Activated naive CD8-positive, alpha-beta T cell (primary cell): ENCODE data around the gene PRM1.
A peak's percentile ranks its signal among the peaks of the same experiment; 100 is the strongest.

Experiments used
- H3K27ac Mint-ChIP-seq: one replicate; pipeline ENCODE4 v1.8.0; 2021; ENCODE audit warnings: mixed read lengths
- H3K27me3 Mint-ChIP-seq: one replicate; pipeline ENCODE4 v1.8.0; 2021; ENCODE audit warnings: mixed read lengths
- H3K36me3 Mint-ChIP-seq: one replicate; pipeline ENCODE4 v1.8.0; 2021; ENCODE audit warnings: mixed read lengths
- H3K4me1 Mint-ChIP-seq: one replicate; pipeline ENCODE4 v1.8.0; 2021; ENCODE audit warnings: low read depth, mixed read lengths
- H3K4me3 Mint-ChIP-seq: one replicate; pipeline ENCODE4 v1.8.0; 2021; ENCODE audit warnings: mild to moderate bottlenecking, mixed read lengths
- H3K9me3 Mint-ChIP-seq: one replicate; pipeline ENCODE4 v1.8.0; 2021; ENCODE audit warnings: low read depth, mixed read lengths

The PRM1 gene

GRCh38 chr16:11274964-11275363, 6.2 kb downstream of the PRM1 start:
- Mint-ChIP-seq H3K9me3 (no peaks in the 10 kb centered on the region), H3K36me3 (no peaks in the 10 kb centered on the region), H3K4me3 (no peak overlapping the region), H3K27me3 (no peaks in the 10 kb centered on the region), H3K4me1 (no peaks in the 10 kb centered on the region), H3K27ac (no peak overlapping the region)

DNA sequence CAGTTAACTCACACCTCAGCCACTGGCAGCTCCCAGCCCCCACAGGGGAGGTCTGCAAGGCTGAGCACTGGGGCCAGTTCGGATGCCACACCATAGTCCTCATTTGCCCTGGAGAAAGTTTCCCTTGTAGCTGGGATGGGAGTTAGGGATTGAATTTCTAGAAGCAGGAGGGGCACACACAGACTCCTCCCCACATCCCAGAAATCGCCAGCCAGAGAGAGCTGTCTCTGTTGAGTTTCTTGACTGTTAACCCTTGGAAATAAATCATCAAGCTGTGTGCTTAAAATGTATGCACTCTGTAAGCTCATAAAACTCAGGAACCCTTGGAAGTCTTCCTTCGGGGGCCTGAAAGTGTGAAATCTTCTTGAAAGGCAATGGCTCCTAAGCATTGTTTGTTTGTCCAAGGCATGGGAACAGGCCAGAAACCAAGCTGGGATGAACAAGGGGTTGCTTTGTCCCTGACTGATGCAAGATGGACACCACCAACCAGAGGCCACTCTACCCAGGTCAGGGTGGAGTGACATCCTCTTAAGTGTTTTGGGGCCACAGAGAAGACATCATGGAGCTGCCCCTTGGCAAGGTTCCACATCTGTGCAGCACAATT, 7.3 kb downstream of the PRM1 start:
- no peaks in the 10 kb centered on the region for H3K9me3 Mint-ChIP-seq
- H3K4me3 Mint-ChIP-seq, result no peak overlapping the region
- no peak overlapping the region for H3K27ac Mint-ChIP-seq
- no peaks in the 10 kb centered on the region for H3K36me3 Mint-ChIP-seq
- H3K27me3 Mint-ChIP-seq, result no peaks in the 10 kb centered on the region
- H3K4me1 Mint-ChIP-seq, result no peaks in the 10 kb centered on the region

DNA sequence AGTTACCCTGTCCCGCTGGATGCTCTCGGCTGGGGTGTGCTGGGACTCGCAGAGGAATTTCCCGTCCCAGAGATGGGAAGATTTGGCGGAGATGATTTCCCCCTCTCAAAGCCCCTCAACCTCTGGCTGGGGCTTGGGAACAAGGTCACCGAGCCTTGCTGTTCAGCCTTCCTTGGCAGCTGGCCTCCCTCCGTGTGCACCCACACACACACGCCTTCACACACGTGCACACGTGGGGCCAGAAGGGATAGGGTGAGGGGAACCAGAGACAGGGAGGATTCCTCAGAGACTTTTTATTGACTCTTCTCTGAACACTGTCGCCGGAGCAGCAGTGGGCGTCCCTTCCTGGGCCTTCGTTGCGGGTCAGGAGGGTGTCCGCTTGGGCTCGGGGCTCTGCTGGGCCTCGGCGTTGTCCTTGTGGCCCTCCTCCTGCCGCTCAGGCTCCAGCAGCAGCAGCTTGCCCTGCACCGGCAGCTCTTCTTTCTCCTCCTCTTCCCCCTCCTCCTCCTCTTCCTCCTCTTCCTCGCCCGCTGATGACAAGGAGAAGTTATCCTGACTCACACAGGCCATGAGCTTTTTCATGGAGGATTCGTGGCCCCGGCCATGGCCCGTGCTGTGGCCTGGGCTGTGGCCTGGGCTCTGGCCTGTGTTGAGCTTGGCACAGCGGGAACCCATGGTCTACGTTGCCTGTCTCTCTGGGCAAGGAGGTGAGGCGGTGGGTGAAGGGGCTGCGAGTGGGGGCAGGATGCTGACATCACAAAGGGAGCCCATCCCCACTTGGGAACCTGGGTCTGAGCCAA, 8.0 kb downstream of the PRM1 start, which contains the start of gene PRM3:
Gene PRM3 (minus strand): TSS at position 709 of the 800 bp plus-strand sequence. CDS start 34 bp downstream, at position 675.
- no peak within 1 kb of the TSS for H3K27ac Mint-ChIP-seq
- H3K36me3 Mint-ChIP-seq, result no peaks in the 10 kb centered on the region
- no peaks in the 10 kb centered on the region for H3K4me1 Mint-ChIP-seq
- H3K27me3 Mint-ChIP-seq, result no peaks in the 10 kb centered on the region
- no peak within 1 kb of the TSS for H3K4me3 Mint-ChIP-seq
- H3K9me3 Mint-ChIP-seq, result no peaks in the 10 kb centered on the region

GRCh38 chr16:11272484-11272883, 8.6 kb downstream of the PRM1 start:
- no peak overlapping the region for H3K27ac Mint-ChIP-seq
- H3K9me3 Mint-ChIP-seq, result no peaks in the 10 kb centered on the region
- no peaks in the 10 kb centered on the region for H3K36me3 Mint-ChIP-seq
- H3K4me3 Mint-ChIP-seq, result no peak overlapping the region
- H3K27me3 Mint-ChIP-seq, result no peaks in the 10 kb centered on the region
- H3K4me1 Mint-ChIP-seq, result no peaks in the 10 kb centered on the region

DNA sequence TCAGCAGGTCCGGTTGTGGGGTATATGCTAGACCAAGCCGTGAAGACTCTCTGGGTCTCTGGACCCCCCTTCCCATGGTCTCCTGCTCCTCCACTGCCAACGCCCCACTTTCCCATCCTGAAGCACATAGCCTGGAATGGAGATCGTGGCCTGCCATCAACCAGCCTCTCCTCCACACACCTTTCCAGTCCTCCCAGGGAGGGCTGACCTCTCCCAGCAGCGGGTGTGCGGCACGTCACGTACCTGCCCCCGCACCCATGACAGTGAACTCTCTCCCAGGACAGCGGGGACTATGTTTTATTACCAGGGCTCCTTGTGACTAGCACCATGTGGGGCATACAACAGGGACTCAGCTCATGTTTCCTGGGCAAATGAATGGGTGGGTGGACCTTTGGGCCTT, 9.5 kb downstream of the PRM1 start:
- no peak overlapping the region for H3K27ac Mint-ChIP-seq
- H3K27me3 Mint-ChIP-seq, result no peaks in the 10 kb centered on the region
- no peaks in the 10 kb centered on the region for H3K4me1 Mint-ChIP-seq
- H3K36me3 Mint-ChIP-seq, result no peaks in the 10 kb centered on the region
- no peak overlapping the region for H3K4me3 Mint-ChIP-seq
- no peaks in the 10 kb centered on the region for H3K9me3 Mint-ChIP-seq

DNA sequence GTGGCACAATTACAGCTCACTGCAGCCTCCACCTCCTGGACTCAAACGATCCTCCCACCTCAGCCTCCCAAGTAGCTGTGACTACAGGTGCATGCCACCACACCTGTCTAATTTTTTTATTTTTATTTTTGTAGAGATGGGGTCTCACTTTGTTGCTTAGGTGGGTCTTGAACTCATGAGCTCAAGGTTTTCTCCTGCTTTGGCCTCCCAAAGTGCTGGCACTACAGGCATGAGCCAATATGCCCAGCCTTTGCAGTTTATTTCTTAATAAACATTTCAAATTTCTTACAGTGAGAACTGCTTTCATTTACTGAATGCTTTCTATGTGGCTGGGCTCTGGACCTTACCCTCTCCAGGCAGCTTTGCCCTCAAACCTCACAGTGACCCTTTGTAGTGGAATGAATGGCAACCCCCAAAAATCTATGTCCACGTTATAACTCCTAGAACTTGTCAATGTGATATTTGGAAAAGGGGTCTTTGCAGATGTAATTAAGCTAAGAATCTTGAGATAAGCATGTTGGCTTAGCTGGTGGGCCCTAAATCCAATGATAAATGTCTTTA, 10.4 kb downstream of the PRM1 start:
- no peak overlapping the region for H3K27ac Mint-ChIP-seq
- no peaks in the 10 kb centered on the region for H3K27me3 Mint-ChIP-seq
- H3K9me3 Mint-ChIP-seq, result no peaks in the 10 kb centered on the region
- no peaks in the 10 kb centered on the region for H3K36me3 Mint-ChIP-seq
- no peak overlapping the region for H3K4me3 Mint-ChIP-seq
- no peaks in the 10 kb centered on the region for H3K4me1 Mint-ChIP-seq

DNA sequence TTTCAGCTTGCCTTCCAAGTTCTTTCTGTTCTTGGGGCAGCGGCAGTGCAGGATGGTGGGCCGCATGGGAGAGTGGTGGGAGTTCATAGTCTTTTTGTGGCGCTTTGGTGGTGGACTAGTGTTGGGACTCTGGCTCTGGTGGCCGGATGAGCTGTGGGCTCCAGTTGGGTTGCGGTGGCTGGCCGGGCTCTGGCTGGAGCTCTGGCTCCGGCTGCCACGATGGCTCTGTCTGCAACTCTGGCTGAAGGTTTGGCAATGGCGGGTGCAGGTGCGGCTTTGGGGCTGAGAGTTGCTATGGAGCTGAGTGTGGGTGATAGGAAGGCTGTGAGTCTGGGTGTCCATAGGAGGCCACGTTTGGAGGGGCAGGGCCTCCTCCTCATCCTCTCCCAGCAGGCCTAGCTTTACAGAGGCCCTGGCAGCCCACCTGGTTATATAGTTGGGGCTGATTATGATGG, 12.2 kb downstream of the PRM1 start, which contains the start of gene TNP2:
Gene TNP2 (minus strand): TSS at position 405 of the 455 bp plus-strand sequence. CDS start 63 bp downstream, at position 342.
- no peak within 1 kb of the TSS for H3K27ac Mint-ChIP-seq

GRCh38 chr16:11265124-11265523, 16.0 kb downstream of the PRM1 start:
- H3K4me3 Mint-ChIP-seq, result no peak overlapping the region
- no peaks in the 10 kb centered on the region for H3K27me3 Mint-ChIP-seq
- H3K9me3 Mint-ChIP-seq, result no peaks in the 10 kb centered on the region
- no peaks in the 10 kb centered on the region for H3K36me3 Mint-ChIP-seq
- no peak overlapping the region for H3K27ac Mint-ChIP-seq
- H3K4me1 Mint-ChIP-seq, result peaks cover 31% of the 10 kb centered on the region

More for the DNA sequence above, 12.2 kb downstream of the PRM1 start, which contains the start of gene TNP2:
- Mint-ChIP-seq H3K4me3 (no peak within 1 kb of the TSS), H3K4me1 (peaks cover 11% of the 10 kb centered on the region), H3K9me3 (no peaks in the 10 kb centered on the region), H3K27me3 (no peaks in the 10 kb centered on the region), H3K36me3 (no peaks in the 10 kb centered on the region)

GRCh38 chr16:11264155-11264832, 16.8 kb downstream of the PRM1 start:
- Mint-ChIP-seq H3K27me3 (no peaks in the 10 kb centered on the region), H3K4me1 (peaks cover 37% of the 10 kb centered on the region), H3K27ac (peak overlapping the region; percentile 92)

GRCh38 chr16:11263737-11264136, 17.4 kb downstream of the PRM1 start:
- peak overlapping the region; percentile 38 for H3K4me3 Mint-ChIP-seq
- no peaks in the 10 kb centered on the region for H3K36me3 Mint-ChIP-seq
- peak overlapping the region; percentile 92 for H3K27ac Mint-ChIP-seq
- H3K4me1 Mint-ChIP-seq, result peaks cover 43% of the 10 kb centered on the region
- no peaks in the 10 kb centered on the region for H3K27me3 Mint-ChIP-seq
- H3K9me3 Mint-ChIP-seq, result no peaks in the 10 kb centered on the region

More at GRCh38 chr16:11264155-11264832, 16.8 kb downstream of the PRM1 start:
- no peaks in the 10 kb centered on the region for H3K36me3 Mint-ChIP-seq
- H3K9me3 Mint-ChIP-seq, result no peaks in the 10 kb centered on the region
- H3K4me3 Mint-ChIP-seq, result peak overlapping the region; percentile 38

DNA sequence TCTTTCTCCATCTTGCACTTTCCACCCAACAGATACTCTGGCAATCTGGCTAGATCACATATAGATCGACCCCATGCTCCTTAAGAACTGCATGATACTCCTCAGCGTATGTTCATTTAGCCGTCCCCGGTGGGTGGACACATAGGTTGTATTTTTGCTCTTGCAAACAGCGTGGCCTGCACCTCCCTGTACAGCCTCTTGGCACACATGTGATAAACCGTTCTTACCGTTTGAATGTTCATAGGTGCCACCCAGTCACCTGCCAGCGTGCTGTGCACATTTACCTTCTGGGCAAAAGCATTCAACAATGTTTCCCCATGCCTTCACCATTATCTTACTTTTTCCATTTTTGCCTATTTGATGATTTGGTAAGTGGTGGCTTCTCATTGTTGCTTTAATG, 18.2 kb downstream of the PRM1 start:
- no peaks in the 10 kb centered on the region for H3K27me3 Mint-ChIP-seq
- peaks cover 50% of the 10 kb centered on the region for H3K4me1 Mint-ChIP-seq
- H3K27ac Mint-ChIP-seq, result no peak overlapping the region

GRCh38 chr16:11260596-11260966, 20.5 kb downstream of the PRM1 start:
- H3K4me3 Mint-ChIP-seq, result no peak overlapping the region
- no peaks in the 10 kb centered on the region for H3K36me3 Mint-ChIP-seq
- peak overlapping the region; percentile 29 for H3K27ac Mint-ChIP-seq
- peaks cover 60% of the 10 kb centered on the region for H3K4me1 Mint-ChIP-seq
- no peaks in the 10 kb centered on the region for H3K27me3 Mint-ChIP-seq
- no peaks in the 10 kb centered on the region for H3K9me3 Mint-ChIP-seq

More for the DNA sequence above, 18.2 kb downstream of the PRM1 start:
- Mint-ChIP-seq H3K9me3 (no peaks in the 10 kb centered on the region), H3K36me3 (no peaks in the 10 kb centered on the region), H3K4me3 (no peak overlapping the region)

- Mint-ChIP-seq H3K4me3 (peak overlapping the region; percentile 49), H3K9me3 (no peaks in the 10 kb centered on the region)
These were observed 21.2 kb downstream of the PRM1 start for GRCh38 chr16:11259655-11260595.

More at GRCh38 chr16:11259655-11260595, 21.2 kb downstream of the PRM1 start:
- Mint-ChIP-seq H3K4me1 (peaks cover 59% of the 10 kb centered on the region), H3K36me3 (no peaks in the 10 kb centered on the region), H3K27me3 (no peaks in the 10 kb centered on the region), H3K27ac (peak overlapping the region; percentile 46)
